Measurements from ENCODE around the gene GRAMD1A. TPM values are rescaled to one million over a fixed set of nuclear protein-coding genes. Genes with fewer than 3 reads are reported as not detected.

The GRAMD1A gene
- total and polyA plus RNA-seq, 9 of the 15 experiments (the other 6 are each of a cell fraction or from before 2014, with no cell fraction given) = 1.4 to 63.8 (median 38.5) TPM

GRCh38 chr19:35033067-35034004 is 33.2 kb downstream of the GRAMD1A start (continued):
- TF ChIP-seq RAD21 (CRISPR knock-in tag; conservative IDR thresholded peaks at IDR 0.05 in 1 of 2, IDR thresholded peaks at IDR 0.05 in 1 of 2) = no peak

- 68% methylated on average over 17 of the region's 17 CpGs for WGBS (ENCODE audit: insufficient coverage, low coverage, missing lambda C conversion rate)
- BruUV-seq (replicated peaks) = no TSS peak
- DNase-seq (ENCODE audit: extremely low read depth in 1 of 4, low spot score in 3 of 4) (no peak), FAIRE-seq (no peak), ATAC-seq (no peak)
- Histone ChIP-seq H2AFZ (ENCODE audit: low read depth, low read length) (no peak overlapping the region), H3K36me3 (ENCODE audit: control insufficient read depth, insufficient read depth, low read length) (no peaks in the 10 kb centered on the region), H3K27ac (ENCODE audit: extremely low read depth, low read depth, low read length) (no peak overlapping the region), H3K4me2 (ENCODE audit: insufficient read depth, low read length) (no peak overlapping the region), H3K4me3 (no peak overlapping the region), H3K79me2 (ENCODE audit: control insufficient read depth, insufficient read depth, low read length) (no peaks in the 10 kb centered on the region), H3K4me1 (replicated peaks in 1 of 2; ENCODE audit: control insufficient read depth in 2 of 2, insufficient read depth in 2 of 2, low read length in 2 of 2) (peaks cover 0 to 27% of the 10 kb centered on the region in 2 experiments; a peak in 4 of 5 replicates), H3K27me3 (ENCODE audit: control insufficient read depth in 2 of 2, insufficient read depth in 2 of 2, low read length in 2 of 2) (peaks cover 2 to 17% of the 10 kb centered on the region in 2 experiments; a peak in 1 of 5 replicates), H3K9me3 (replicated peaks; ENCODE audit: control insufficient read depth, insufficient read depth, low read depth, low read length) (no peaks in the 10 kb centered on the region), H3K9ac (ENCODE audit: insufficient read depth in 1 of 2, low read depth in 2 of 2, low read length in 2 of 2) (no peak overlapping the region), H4K20me1 (replicated peaks; ENCODE audit: control insufficient read depth, insufficient read depth, low read length) (0 out of 2 replicates have a peak, but pooled peaks cover 3% of the 10 kb centered on the region), H3K9me1 (ENCODE audit: control insufficient read depth, insufficient read depth, low read length) (no peaks in the 10 kb centered on the region)
- POLR2A ChIA-PET = interaction anchor here (0.6 kb wide), 1 partner anchor 21 kb away, joined by 4 read pairs; no protein-coding TSS in a partner anchor
- intact Hi-C loops (cut with micrococcal nuclease) (no loop called here), in situ Hi-C loops (cut with MboI) (no loop called here)
- CTCF ChIA-PET (ENCODE audit: low intra/inter-chr PET ratio) = no interaction called here
- TF ChIP-seq ZNF133 (CRISPR knock-in tag; IDR thresholded peaks at IDR 0.05) (no peak), THAP12 (CRISPR knock-in tag; IDR thresholded peaks at IDR 0.05) (no peak), RBM39 (optimal IDR thresholded peaks at IDR 0.05; ENCODE audit: low read depth, low read length) (no peak), TGIF2 (CRISPR knock-in tag; IDR thresholded peaks at IDR 0.05) (no peak), SMAD4 (CRISPR knock-in tag; conservative IDR thresholded peaks at IDR 0.05) (no peak), RBM14 (IDR thresholded peaks at IDR 0.05; ENCODE audit: borderline replicate concordance, insufficient read depth, low read depth, low read length) (no peak), POLR3A (IDR thresholded peaks at IDR 0.05; ENCODE audit: borderline replicate concordance, extremely low read depth, insufficient read depth, insufficient read length) (no peak), ZEB2 (IDR thresholded peaks at IDR 0.05) (no peak), ZNF586 (CRISPR knock-in tag; conservative IDR thresholded peaks at IDR 0.05) (no peak), BRF2 (IDR thresholded peaks at IDR 0.05; ENCODE audit: borderline replicate concordance, insufficient read depth, insufficient read length) (no peak), ILK (tag; IDR thresholded peaks at IDR 0.05; ENCODE audit: borderline replicate concordance, low read depth) (no peak), ZNF3 (CRISPR knock-in tag; IDR thresholded peaks at IDR 0.05) (no peak), CXXC5 (CRISPR knock-in tag; IDR thresholded peaks at IDR 0.05) (no peak)
Measured at GRCh38 chr19:35034005-35034502, 33.9 kb downstream of the GRAMD1A start.
